Astrocyte (in vitro differentiated cells and primary cell): ENCODE data around the gene CRNKL1.
"Not testable (repeated sequence)": the region's sequence is repeated elsewhere in the genome, so short reads cannot be mapped to it uniquely, and the experiment has no call there.

Source experiments
- EZH2 ChIP-seq: IDR thresholded peaks from 2 replicates; pipeline ENCODE4 v1.6.1; 2012; ENCODE audit warnings: mild to moderate bottlenecking, low read length, inconsistent platforms; ENCODE audit not compliant: insufficient read depth
- TF ChIP-seq, protein P1 (sequence below): IDR thresholded peaks from 2 replicates; pipeline ENCODE4 v1.5.1; 2011; ENCODE audit warnings: low read depth, mild to moderate bottlenecking, inconsistent platforms, low read length, moderate library complexity; ENCODE audit not compliant: insufficient read depth

DNA sequence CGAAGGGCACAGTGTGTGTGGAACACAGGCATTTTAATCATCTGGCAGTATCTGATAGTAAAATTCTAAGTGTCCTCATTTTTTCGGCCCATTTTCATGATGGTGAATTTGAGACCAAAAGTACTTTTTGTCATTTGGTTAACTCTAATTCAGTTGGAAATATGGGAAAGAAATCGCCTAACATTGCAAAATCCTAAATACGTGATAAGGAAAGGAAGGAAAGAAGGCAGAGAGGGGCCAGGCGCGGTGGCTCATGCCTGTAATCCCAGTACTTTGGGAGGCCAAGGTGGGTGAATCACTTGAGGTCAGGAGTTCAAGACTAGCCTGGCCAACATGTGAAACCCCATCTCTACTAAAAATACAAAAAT lies 48.3 kb downstream of the CRNKL1 start:
- TF ChIP-seq, protein P1, sequence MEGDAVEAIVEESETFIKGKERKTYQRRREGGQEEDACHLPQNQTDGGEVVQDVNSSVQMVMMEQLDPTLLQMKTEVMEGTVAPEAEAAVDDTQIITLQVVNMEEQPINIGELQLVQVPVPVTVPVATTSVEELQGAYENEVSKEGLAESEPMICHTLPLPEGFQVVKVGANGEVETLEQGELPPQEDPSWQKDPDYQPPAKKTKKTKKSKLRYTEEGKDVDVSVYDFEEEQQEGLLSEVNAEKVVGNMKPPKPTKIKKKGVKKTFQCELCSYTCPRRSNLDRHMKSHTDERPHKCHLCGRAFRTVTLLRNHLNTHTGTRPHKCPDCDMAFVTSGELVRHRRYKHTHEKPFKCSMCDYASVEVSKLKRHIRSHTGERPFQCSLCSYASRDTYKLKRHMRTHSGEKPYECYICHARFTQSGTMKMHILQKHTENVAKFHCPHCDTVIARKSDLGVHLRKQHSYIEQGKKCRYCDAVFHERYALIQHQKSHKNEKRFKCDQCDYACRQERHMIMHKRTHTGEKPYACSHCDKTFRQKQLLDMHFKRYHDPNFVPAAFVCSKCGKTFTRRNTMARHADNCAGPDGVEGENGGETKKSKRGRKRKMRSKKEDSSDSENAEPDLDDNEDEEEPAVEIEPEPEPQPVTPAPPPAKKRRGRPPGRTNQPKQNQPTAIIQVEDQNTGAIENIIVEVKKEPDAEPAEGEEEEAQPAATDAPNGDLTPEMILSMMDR = not testable (repeated sequence)
- TF ChIP-seq EZH2 = not testable (repeated sequence)
